Fibroblast of lung (primary cell): ENCODE data around the gene RPLP2.

Source experiments
- CTCF ChIP-seq, 2 donors: IDR thresholded peaks in 1 of 2; conservative IDR thresholded peaks in 1 of 2; 1 replicate in 1 of 2; 2 replicates in 1 of 2; pipeline ENCODE4 v1.5.1; 2011 to 2012; ENCODE audit warnings: low read length in 2 of 2, control low read depth in 1 of 2, inconsistent platforms in 1 of 2, low read depth in 1 of 2, mild to moderate bottlenecking in 1 of 2
- EZH2 ChIP-seq: IDR thresholded peaks from 2 replicates; pipeline ENCODE4 v1.5.1; 2012; ENCODE audit warnings: low read length, control low read depth, mild to moderate bottlenecking; ENCODE audit errors: missing control alignments

- TF ChIP-seq EZH2, result no peak
- TF ChIP-seq CTCF (conservative IDR thresholded peaks at IDR 0.05 in 1 of 2, IDR thresholded peaks at IDR 0.05 in 1 of 2; ENCODE audit: low read depth in 1 of 2, low read length in 2 of 2), result no peak
Observed at GRCh38 chr11:858053-858761, 48.4 kb downstream of the RPLP2 start.
